Right kidney (tissue), 1 donor: ENCODE data around the gene RASAL1.
A peak's percentile ranks its signal among the peaks of the same experiment; 100 is the strongest.

ENCODE experiments used
- DNase-seq: peaks from one replicate; pipeline ENCODE4 v3.0.0-alpha.2; 2016

RASAL1 gene

GRCh38 chr12:113116875-113117274 is 18.7 kb downstream of the RASAL1 start:
- DNase-seq: no peak

- DNase-seq: no peak
Observed at GRCh38 chr12:113115455-113116126, 20.0 kb downstream of the RASAL1 start.

GRCh38 chr12:113114447-113115178 is 20.9 kb downstream of the RASAL1 start:
- DNase-seq: no peak

- DNase-seq: no peak
Observed at GRCh38 chr12:113113397-113113796, 22.2 kb downstream of the RASAL1 start.

- no peak for DNase-seq
Observed at GRCh38 chr12:113112043-113112899, 23.3 kb downstream of the RASAL1 start.

- DNase-seq: no peak
Observed at GRCh38 chr12:113111247-113111646, 24.3 kb downstream of the RASAL1 start.

GRCh38 chr12:113109872-113110599 is 25.5 kb downstream of the RASAL1 start:
- no peak for DNase-seq

- DNase-seq: no peak
Observed at GRCh38 chr12:113109360-113109759, 26.2 kb downstream of the RASAL1 start.

- no peak for DNase-seq
Observed at GRCh38 chr12:113108308-113108707, 27.3 kb downstream of the RASAL1 start.

- DNase-seq: no peak
Observed at GRCh38 chr12:113106361-113106760, 29.2 kb downstream of the RASAL1 start.

- DNase-seq: no peak
Observed at GRCh38 chr12:113105606-113106271, 29.8 kb downstream of the RASAL1 start.

GRCh38 chr12:113104953-113105510 is 30.5 kb downstream of the RASAL1 start:
- DNase-seq: no peak

GRCh38 chr12:113103756-113104450 is 31.7 kb downstream of the RASAL1 start:
- peak; percentile 60 for DNase-seq

- DNase-seq: no peak
Observed at GRCh38 chr12:113102811-113103210, 32.8 kb downstream of the RASAL1 start.

GRCh38 chr12:113101751-113102150 is 33.8 kb downstream of the RASAL1 start:
- DNase-seq: no peak

GRCh38 chr12:113099764-113100163 is 35.8 kb downstream of the RASAL1 start:
- no peak for DNase-seq

GRCh38 chr12:113099364-113099763 is 36.2 kb downstream of the RASAL1 start:
- DNase-seq: no peak

- DNase-seq: peak; percentile 77
Observed at GRCh38 chr12:113098441-113099028, 37.0 kb downstream of the RASAL1 start.

- peak; percentile 20 for DNase-seq
Observed at GRCh38 chr12:113097716-113098440, 37.7 kb downstream of the RASAL1 start.
